D721Med (cell line): ENCODE measurements around the gene DOCK6.

Experiments used
- DNase-seq: peaks from one replicate; pipeline ENCODE4 v3.0.0; 2011; ENCODE audit warnings: low spot score; ENCODE audit not compliant: insufficient read length
- FAIRE-seq: peaks from 2 replicates; lab custom pipeline; 2011; peaks lifted over from hg19 to GRCh38; lab: Jason Lieb, UNC
- CTCF ChIP-seq: IDR thresholded peaks from 2 replicates; pipeline ENCODE4 v1.5.1; 2012; ENCODE audit warnings: mild to moderate bottlenecking, control low read depth; ENCODE audit not compliant: insufficient read depth; ENCODE audit errors: missing control alignments

DOCK6 gene

GRCh38 chr19:11247391-11247790 is 14.9 kb downstream of the DOCK6 start:
- FAIRE-seq (no peak), DNase-seq (no peak)
- TF ChIP-seq CTCF, result no peak

GRCh38 chr19:11246941-11247340 is 15.4 kb downstream of the DOCK6 start:
- no peak for DNase-seq
- TF ChIP-seq CTCF, result no peak
- FAIRE-seq, result no peak

GRCh38 chr19:11244846-11245589 is 17.3 kb downstream of the DOCK6 start:
- DNase-seq (no peak), FAIRE-seq (no peak)
- no peak for TF ChIP-seq CTCF

- no peak for FAIRE-seq
- no peak for DNase-seq
- TF ChIP-seq CTCF, result no peak
Measured at GRCh38 chr19:11243798-11244169, 18.5 kb downstream of the DOCK6 start.

GRCh38 chr19:11242864-11243797 is 19.2 kb downstream of the DOCK6 start:
- FAIRE-seq, result no peak
- TF ChIP-seq CTCF, result peak; percentile 47

DNA sequence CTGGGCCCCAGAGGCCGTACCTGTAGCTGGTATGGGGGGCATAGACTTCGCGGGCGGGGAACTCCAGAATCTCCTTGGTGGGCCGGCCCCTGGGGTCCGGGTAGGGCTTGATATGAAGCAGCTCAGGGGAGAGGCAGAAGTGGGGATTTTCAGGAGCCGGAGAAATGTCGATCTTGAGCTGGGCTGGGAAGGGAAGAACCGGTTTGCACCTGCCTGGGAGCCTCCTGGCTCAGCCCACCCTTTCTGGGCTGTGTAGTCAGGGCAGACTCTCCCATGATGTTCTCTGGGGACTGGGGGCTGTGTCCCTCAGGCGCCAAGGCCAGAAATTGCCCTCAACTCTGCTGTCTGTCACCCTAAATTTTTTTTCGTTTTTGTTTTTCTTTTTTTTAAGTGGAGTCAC is 20.3 kb downstream of the DOCK6 start:
- FAIRE-seq (no peak), DNase-seq (no peak)
- no peak for TF ChIP-seq CTCF

More at GRCh38 chr19:11242864-11243797, 19.2 kb downstream of the DOCK6 start:
- peak; percentile 99 for DNase-seq

DNA sequence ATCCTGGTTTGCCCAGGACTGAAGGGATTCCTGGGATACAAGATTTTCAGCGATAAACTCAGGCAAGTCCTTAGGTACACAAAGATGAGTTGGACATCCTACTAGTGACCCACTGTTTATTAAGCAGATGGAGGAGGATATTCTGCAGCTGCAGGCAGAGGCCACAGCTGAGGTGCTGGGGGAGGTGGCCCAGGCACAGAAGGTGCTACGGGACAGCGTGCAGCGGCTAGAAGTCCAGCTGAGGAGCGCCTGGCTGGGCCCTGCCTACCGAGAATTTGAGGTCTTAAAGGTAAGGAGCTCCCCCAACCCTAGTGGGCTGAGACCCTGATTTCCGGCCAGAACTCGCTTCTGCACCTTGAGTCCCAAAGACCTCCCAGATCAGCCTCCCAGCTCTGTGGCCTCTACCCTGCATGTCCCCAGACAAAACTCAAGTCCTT is 22.3 kb downstream of the DOCK6 start:
- FAIRE-seq (no peak), DNase-seq (no peak)
- no peak for TF ChIP-seq CTCF
